ENCODE results near the gene TAX1BP1. TPM values are rescaled to one million over a fixed set of nuclear protein-coding genes. Genes with fewer than 3 reads are reported as not detected.

Gene TAX1BP1
- total RNA-seq, 1 donor from 2014 or later: 64.7 TPM

DNA sequence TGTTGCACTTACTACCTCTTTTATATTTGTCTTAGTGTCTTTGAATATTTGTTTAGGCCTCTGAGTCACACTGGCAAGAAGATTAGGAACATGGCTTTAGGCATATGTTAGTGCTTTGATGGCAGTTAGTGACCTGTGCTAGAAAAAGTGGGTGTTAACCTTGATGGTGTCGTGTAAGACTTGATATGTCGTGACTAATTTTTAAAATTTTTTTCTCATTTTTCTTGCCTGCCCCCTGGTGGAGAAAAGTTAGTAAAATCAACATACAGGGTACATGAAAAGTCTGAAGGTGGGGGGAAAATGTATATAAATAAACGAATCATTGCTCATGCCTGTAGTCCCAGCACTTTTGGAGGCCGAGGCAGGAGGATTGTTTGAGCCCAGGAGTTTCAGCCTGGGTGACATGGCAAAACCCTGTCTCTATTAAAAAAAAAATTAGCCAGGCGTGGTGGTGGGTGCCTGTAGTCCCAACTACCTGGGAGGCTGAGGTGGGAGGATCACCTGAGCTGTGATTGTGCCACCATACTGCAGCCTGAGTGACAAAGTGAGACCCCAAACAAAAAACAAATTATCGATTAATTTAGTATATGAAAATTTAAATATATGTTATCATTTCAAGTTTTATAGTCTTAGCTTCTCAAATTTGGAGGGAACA is 44.6 kb downstream of the TAX1BP1 start:
- intact Hi-C loops (cut with micrococcal nuclease): loop anchor here (1.0 to 2.0 kb wide), 4 partner anchors 95 to 588 kb away; no protein-coding TSS in a partner anchor
- Mint-ChIP-seq H3K27me3 (no peaks in the 10 kb centered on the region), H3K4me3 (no peak overlapping the region), H3K4me1 (peaks cover 3% of the 10 kb centered on the region), H3K36me3 (ENCODE audit: low read depth) (peaks cover 44% of the 10 kb centered on the region), H3K27ac (no peak overlapping the region), H3K9me3 (no peaks in the 10 kb centered on the region)
- DNase-seq: no peak
- CTCF ChIA-PET: interaction anchor here (0.6 to 2.5 kb wide), 12 partner anchors 10 to 589 kb away, joined by 3 to 10 read pairs (median 3); no protein-coding TSS in a partner anchor
- TF ChIP-seq, protein P1, sequence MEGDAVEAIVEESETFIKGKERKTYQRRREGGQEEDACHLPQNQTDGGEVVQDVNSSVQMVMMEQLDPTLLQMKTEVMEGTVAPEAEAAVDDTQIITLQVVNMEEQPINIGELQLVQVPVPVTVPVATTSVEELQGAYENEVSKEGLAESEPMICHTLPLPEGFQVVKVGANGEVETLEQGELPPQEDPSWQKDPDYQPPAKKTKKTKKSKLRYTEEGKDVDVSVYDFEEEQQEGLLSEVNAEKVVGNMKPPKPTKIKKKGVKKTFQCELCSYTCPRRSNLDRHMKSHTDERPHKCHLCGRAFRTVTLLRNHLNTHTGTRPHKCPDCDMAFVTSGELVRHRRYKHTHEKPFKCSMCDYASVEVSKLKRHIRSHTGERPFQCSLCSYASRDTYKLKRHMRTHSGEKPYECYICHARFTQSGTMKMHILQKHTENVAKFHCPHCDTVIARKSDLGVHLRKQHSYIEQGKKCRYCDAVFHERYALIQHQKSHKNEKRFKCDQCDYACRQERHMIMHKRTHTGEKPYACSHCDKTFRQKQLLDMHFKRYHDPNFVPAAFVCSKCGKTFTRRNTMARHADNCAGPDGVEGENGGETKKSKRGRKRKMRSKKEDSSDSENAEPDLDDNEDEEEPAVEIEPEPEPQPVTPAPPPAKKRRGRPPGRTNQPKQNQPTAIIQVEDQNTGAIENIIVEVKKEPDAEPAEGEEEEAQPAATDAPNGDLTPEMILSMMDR (IDR thresholded peaks at IDR 0.05): no peak
- POLR2A ChIA-PET: no interaction called here
- peak; percentile 40 for ATAC-seq (ENCODE audit: low read depth)

DNA sequence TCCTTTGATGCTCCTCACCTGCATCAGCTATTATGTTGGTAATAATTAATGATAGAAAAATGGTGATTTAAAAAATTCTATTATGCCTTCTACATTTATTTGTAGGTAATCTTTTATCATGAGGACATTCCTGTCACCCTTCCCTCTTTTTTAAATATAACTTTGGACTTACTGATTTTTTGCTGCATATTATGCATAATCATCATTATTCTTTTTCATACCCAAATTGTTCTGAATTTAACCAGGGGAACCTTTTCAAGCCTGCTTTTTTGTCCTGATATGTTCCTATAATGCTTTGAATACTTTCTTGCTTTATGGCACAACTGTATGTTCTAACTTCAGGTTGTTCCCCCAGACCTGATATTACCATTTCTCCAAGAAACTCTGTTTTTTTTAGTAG is 48.5 kb downstream of the TAX1BP1 start:
- CTCF ChIA-PET: no interaction called here
- H3K27me3 Mint-ChIP-seq: no peaks in the 10 kb centered on the region
- H3K9me3 Mint-ChIP-seq: no peaks in the 10 kb centered on the region
- H3K36me3 Mint-ChIP-seq (ENCODE audit: low read depth): peaks cover 64% of the 10 kb centered on the region
- TF ChIP-seq, protein P1 (IDR thresholded peaks at IDR 0.05): no peak
- POLR2A ChIA-PET: no interaction called here
- no peak overlapping the region for H3K27ac Mint-ChIP-seq
- ATAC-seq (ENCODE audit: low read depth) (no peak), DNase-seq (no peak)
- intact Hi-C loops (cut with micrococcal nuclease): no loop called here
- H3K4me1 Mint-ChIP-seq: peaks cover 3% of the 10 kb centered on the region
- no peak overlapping the region for H3K4me3 Mint-ChIP-seq

DNA sequence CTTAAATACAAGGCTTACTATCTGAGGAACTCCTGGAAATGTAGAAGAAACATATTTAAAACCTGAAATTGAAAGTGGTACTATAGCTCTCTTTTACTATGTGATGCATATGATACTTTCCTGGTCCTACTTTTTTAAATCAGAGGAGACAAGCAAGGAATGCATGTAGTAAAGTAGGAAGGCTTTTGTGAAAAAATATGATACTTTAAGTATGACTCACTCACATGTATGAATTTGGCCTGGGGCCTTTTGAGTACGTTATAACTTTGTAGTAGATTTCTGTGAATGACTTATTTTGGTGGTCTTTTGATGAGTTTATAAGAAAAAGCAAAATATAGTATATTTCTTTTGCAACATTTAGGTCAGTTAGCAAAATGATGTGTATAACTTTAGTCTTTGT is 53.8 kb downstream of the TAX1BP1 start:
- ChIA-PET CTCF (no interaction called here), POLR2A (no interaction called here)
- H3K9me3 Mint-ChIP-seq: no peaks in the 10 kb centered on the region
- intact Hi-C loops (cut with micrococcal nuclease): no loop called here
- H3K27ac Mint-ChIP-seq: no peak overlapping the region
- TF ChIP-seq, protein P1 (IDR thresholded peaks at IDR 0.05): no peak
- no peaks in the 10 kb centered on the region for H3K4me1 Mint-ChIP-seq
- H3K27me3 Mint-ChIP-seq: no peaks in the 10 kb centered on the region
- peaks cover 74% of the 10 kb centered on the region for H3K36me3 Mint-ChIP-seq (ENCODE audit: low read depth)
- no peak overlapping the region for H3K4me3 Mint-ChIP-seq
- ATAC-seq (ENCODE audit: low read depth): no peak
- DNase-seq: no peak

DNA sequence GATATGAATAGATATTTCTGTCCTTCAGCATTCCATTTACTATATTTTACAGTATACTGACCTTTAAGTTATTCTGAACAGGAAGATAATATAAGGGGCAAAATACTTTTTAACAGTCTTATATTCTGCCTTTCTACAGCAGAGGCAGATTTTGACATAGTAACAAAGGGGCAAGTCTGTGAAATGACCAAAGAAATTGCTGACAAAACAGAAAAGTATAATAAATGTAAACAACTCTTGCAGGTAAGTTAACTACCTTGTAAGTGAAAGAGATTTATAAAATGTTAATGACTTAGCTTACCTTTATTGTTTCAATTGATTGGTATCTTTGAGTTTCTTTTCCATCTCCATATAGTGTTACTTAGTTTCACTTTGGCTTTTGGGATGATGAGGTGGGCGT is 56.0 kb downstream of the TAX1BP1 start:
- ATAC-seq (ENCODE audit: low read depth) (no peak), DNase-seq (no peak)
- ChIA-PET POLR2A (no interaction called here), CTCF (no interaction called here)
- intact Hi-C loops (cut with micrococcal nuclease): no loop called here
- Mint-ChIP-seq H3K27me3 (no peaks in the 10 kb centered on the region), H3K36me3 (ENCODE audit: low read depth) (peaks cover 73% of the 10 kb centered on the region), H3K4me1 (no peaks in the 10 kb centered on the region), H3K27ac (no peak overlapping the region), H3K9me3 (no peaks in the 10 kb centered on the region), H3K4me3 (no peak overlapping the region)
- TF ChIP-seq, protein P1 (IDR thresholded peaks at IDR 0.05): no peak

DNA sequence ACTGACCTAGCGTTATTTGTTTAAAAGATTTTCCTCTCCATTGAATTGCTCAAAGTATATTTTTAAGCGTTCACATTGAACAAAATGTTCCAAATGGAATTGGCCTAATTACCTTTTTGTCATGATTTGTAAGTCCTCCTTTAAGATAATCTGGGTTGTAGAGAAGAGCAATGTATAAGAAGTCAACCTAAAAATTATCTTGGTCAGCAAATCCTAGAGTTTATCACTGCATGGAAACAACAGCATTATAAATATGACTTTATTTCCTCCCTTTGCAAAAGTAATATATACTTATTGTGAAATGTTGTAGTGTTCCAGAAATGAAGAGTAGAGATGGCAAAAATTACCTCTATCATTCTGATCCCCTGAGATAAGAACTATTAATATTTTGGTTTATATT is 59.2 kb downstream of the TAX1BP1 start:
- Mint-ChIP-seq H3K27ac (no peak overlapping the region), H3K27me3 (no peaks in the 10 kb centered on the region), H3K4me1 (no peaks in the 10 kb centered on the region), H3K9me3 (no peaks in the 10 kb centered on the region), H3K4me3 (no peak overlapping the region), H3K36me3 (ENCODE audit: low read depth) (peaks cover 69% of the 10 kb centered on the region)
- no peak for DNase-seq
- CTCF ChIA-PET: no interaction called here
- POLR2A ChIA-PET: interaction anchor here (0.6 kb wide), 1 partner anchor 1030 kb away, joined by 3 read pairs; no protein-coding TSS in a partner anchor
- TF ChIP-seq, protein P1 (IDR thresholded peaks at IDR 0.05): no peak
- intact Hi-C loops (cut with micrococcal nuclease): no loop called here
- ATAC-seq (ENCODE audit: low read depth): no peak
